ENCODE results near the gene PTPN9.

Gene PTPN9

GRCh38 chr15:75425966-75426500 is 153.1 kb downstream of the PTPN9 start:
- peaks cover 10% of the 10 kb centered on the region for H3K79me2 ChIP-seq (ENCODE audit: insufficient read depth, low read length)
- no peaks in the 10 kb centered on the region; the same call in 1 of the 2 replicates for H4K20me1 ChIP-seq (ENCODE audit: insufficient read depth, low read length)
- TF ChIP-seq, protein P1, sequence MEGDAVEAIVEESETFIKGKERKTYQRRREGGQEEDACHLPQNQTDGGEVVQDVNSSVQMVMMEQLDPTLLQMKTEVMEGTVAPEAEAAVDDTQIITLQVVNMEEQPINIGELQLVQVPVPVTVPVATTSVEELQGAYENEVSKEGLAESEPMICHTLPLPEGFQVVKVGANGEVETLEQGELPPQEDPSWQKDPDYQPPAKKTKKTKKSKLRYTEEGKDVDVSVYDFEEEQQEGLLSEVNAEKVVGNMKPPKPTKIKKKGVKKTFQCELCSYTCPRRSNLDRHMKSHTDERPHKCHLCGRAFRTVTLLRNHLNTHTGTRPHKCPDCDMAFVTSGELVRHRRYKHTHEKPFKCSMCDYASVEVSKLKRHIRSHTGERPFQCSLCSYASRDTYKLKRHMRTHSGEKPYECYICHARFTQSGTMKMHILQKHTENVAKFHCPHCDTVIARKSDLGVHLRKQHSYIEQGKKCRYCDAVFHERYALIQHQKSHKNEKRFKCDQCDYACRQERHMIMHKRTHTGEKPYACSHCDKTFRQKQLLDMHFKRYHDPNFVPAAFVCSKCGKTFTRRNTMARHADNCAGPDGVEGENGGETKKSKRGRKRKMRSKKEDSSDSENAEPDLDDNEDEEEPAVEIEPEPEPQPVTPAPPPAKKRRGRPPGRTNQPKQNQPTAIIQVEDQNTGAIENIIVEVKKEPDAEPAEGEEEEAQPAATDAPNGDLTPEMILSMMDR (IDR thresholded peaks at IDR 0.05; ENCODE audit: low read length): no peak
- no peak for TF ChIP-seq EZH2 (IDR thresholded peaks at IDR 0.05; ENCODE audit: borderline replicate concordance, low read length)
- no peaks in the 10 kb centered on the region for H3F3A ChIP-seq (ENCODE audit: insufficient read depth, low read length)
- no peak overlapping the region for H2AFZ ChIP-seq (ENCODE audit: low read length)
- peaks cover 76% of the 10 kb centered on the region for H3K36me3 ChIP-seq (ENCODE audit: insufficient read depth, low read length)
- no peak overlapping the region for H3K4me2 ChIP-seq (ENCODE audit: low read length)
- no peak overlapping the region for H3K9ac ChIP-seq (ENCODE audit: low read length)
- H3K27ac ChIP-seq (ENCODE audit: low read depth, low read length, poor library complexity, severe bottlenecking): no peak overlapping the region
- H3K4me3 ChIP-seq (ENCODE audit: low read depth, low read length, poor library complexity, severe bottlenecking): no peak overlapping the region
- no peaks in the 10 kb centered on the region for H3K9me3 ChIP-seq (ENCODE audit: low read length)
- no peaks in the 10 kb centered on the region for H3K9me2 ChIP-seq (ENCODE audit: low read depth, low read length)
- H3K27me3 ChIP-seq (ENCODE audit: insufficient read depth, low read length): no peaks in the 10 kb centered on the region
- no peaks in the 10 kb centered on the region for H3K4me1 ChIP-seq (ENCODE audit: insufficient read depth, low read length, severe bottlenecking)

- TF ChIP-seq EZH2 (IDR thresholded peaks at IDR 0.05; ENCODE audit: borderline replicate concordance, low read length): no peak
- TF ChIP-seq, protein P1 (IDR thresholded peaks at IDR 0.05; ENCODE audit: low read length): no peak
- Histone ChIP-seq H3K9ac (ENCODE audit: low read length) (no peak overlapping the region), H3K9me2 (ENCODE audit: low read depth, low read length) (no peaks in the 10 kb centered on the region), H3K27me3 (ENCODE audit: insufficient read depth, low read length) (no peaks in the 10 kb centered on the region), H2AFZ (ENCODE audit: low read length) (no peak overlapping the region), H3K79me2 (ENCODE audit: insufficient read depth, low read length) (peaks cover 8% of the 10 kb centered on the region; the same call in 1 of the 2 replicates), H4K20me1 (ENCODE audit: insufficient read depth, low read length) (no peaks in the 10 kb centered on the region), H3F3A (ENCODE audit: insufficient read depth, low read length) (no peaks in the 10 kb centered on the region), H3K4me3 (ENCODE audit: low read depth, low read length, poor library complexity, severe bottlenecking) (no peak overlapping the region), H3K4me2 (ENCODE audit: low read length) (no peak overlapping the region), H3K9me3 (ENCODE audit: low read length) (no peaks in the 10 kb centered on the region), H3K36me3 (ENCODE audit: insufficient read depth, low read length) (peaks cover 72% of the 10 kb centered on the region), H3K27ac (ENCODE audit: low read depth, low read length, poor library complexity, severe bottlenecking) (no peak overlapping the region), H3K4me1 (ENCODE audit: insufficient read depth, low read length, severe bottlenecking) (no peaks in the 10 kb centered on the region)
These were observed 156.6 kb downstream of the PTPN9 start for GRCh38 chr15:75422554-75422953.

GRCh38 chr15:75420698-75421097 is 158.4 kb downstream of the PTPN9 start:
- no peak overlapping the region for H3K4me3 ChIP-seq (ENCODE audit: low read depth, low read length, poor library complexity, severe bottlenecking)
- peaks cover 60% of the 10 kb centered on the region for H3K36me3 ChIP-seq (ENCODE audit: insufficient read depth, low read length)
- no peak for TF ChIP-seq EZH2 (IDR thresholded peaks at IDR 0.05; ENCODE audit: borderline replicate concordance, low read length)
- TF ChIP-seq, protein P1 (IDR thresholded peaks at IDR 0.05; ENCODE audit: low read length): no peak
- H3K4me1 ChIP-seq (ENCODE audit: insufficient read depth, low read length, severe bottlenecking): no peaks in the 10 kb centered on the region
- no peak overlapping the region for H3K4me2 ChIP-seq (ENCODE audit: low read length)
- no peaks in the 10 kb centered on the region for H4K20me1 ChIP-seq (ENCODE audit: insufficient read depth, low read length)
- H3K79me2 ChIP-seq (ENCODE audit: insufficient read depth, low read length): peaks cover 8% of the 10 kb centered on the region; the same call in 1 of the 2 replicates
- H3K27ac ChIP-seq (ENCODE audit: low read depth, low read length, poor library complexity, severe bottlenecking): no peak overlapping the region
- no peak overlapping the region for H2AFZ ChIP-seq (ENCODE audit: low read length)
- no peaks in the 10 kb centered on the region for H3K27me3 ChIP-seq (ENCODE audit: insufficient read depth, low read length)
- no peaks in the 10 kb centered on the region for H3K9me3 ChIP-seq (ENCODE audit: low read length)
- no peak overlapping the region for H3K9ac ChIP-seq (ENCODE audit: low read length)
- H3K9me2 ChIP-seq (ENCODE audit: low read depth, low read length): no peaks in the 10 kb centered on the region
- no peaks in the 10 kb centered on the region for H3F3A ChIP-seq (ENCODE audit: insufficient read depth, low read length)
